ENCODE measurements around the gene ANO2. TPM values are rescaled to one million over a fixed set of nuclear protein-coding genes. Genes with fewer than 3 reads are reported as not detected.

Gene ANO2
- total and polyA plus RNA-seq, 2 experiments from 2014 or later: 2.3 to 4.6 TPM

GRCh38 chr12:5612556-5613410 lies 332.3 kb downstream of the ANO2 start:
- no peak; the same call in 2 of the 3 replicates for ATAC-seq
- TF ChIP-seq EZH2phosphoT487 (IDR thresholded peaks at IDR 0.05; ENCODE audit: unreplicated experiment): no peak
- no peak for TF ChIP-seq POLR2AphosphoS5 (IDR thresholded peaks at IDR 0.05; ENCODE audit: low read depth)
- no peak for TF ChIP-seq ZNF331 (CRISPR knock-in tag; IDR thresholded peaks at IDR 0.05; ENCODE audit: low read depth)
- TF ChIP-seq NANOG (IDR thresholded peaks at IDR 0.05; ENCODE audit: borderline replicate concordance): no peak
- TF ChIP-seq, protein P1, sequence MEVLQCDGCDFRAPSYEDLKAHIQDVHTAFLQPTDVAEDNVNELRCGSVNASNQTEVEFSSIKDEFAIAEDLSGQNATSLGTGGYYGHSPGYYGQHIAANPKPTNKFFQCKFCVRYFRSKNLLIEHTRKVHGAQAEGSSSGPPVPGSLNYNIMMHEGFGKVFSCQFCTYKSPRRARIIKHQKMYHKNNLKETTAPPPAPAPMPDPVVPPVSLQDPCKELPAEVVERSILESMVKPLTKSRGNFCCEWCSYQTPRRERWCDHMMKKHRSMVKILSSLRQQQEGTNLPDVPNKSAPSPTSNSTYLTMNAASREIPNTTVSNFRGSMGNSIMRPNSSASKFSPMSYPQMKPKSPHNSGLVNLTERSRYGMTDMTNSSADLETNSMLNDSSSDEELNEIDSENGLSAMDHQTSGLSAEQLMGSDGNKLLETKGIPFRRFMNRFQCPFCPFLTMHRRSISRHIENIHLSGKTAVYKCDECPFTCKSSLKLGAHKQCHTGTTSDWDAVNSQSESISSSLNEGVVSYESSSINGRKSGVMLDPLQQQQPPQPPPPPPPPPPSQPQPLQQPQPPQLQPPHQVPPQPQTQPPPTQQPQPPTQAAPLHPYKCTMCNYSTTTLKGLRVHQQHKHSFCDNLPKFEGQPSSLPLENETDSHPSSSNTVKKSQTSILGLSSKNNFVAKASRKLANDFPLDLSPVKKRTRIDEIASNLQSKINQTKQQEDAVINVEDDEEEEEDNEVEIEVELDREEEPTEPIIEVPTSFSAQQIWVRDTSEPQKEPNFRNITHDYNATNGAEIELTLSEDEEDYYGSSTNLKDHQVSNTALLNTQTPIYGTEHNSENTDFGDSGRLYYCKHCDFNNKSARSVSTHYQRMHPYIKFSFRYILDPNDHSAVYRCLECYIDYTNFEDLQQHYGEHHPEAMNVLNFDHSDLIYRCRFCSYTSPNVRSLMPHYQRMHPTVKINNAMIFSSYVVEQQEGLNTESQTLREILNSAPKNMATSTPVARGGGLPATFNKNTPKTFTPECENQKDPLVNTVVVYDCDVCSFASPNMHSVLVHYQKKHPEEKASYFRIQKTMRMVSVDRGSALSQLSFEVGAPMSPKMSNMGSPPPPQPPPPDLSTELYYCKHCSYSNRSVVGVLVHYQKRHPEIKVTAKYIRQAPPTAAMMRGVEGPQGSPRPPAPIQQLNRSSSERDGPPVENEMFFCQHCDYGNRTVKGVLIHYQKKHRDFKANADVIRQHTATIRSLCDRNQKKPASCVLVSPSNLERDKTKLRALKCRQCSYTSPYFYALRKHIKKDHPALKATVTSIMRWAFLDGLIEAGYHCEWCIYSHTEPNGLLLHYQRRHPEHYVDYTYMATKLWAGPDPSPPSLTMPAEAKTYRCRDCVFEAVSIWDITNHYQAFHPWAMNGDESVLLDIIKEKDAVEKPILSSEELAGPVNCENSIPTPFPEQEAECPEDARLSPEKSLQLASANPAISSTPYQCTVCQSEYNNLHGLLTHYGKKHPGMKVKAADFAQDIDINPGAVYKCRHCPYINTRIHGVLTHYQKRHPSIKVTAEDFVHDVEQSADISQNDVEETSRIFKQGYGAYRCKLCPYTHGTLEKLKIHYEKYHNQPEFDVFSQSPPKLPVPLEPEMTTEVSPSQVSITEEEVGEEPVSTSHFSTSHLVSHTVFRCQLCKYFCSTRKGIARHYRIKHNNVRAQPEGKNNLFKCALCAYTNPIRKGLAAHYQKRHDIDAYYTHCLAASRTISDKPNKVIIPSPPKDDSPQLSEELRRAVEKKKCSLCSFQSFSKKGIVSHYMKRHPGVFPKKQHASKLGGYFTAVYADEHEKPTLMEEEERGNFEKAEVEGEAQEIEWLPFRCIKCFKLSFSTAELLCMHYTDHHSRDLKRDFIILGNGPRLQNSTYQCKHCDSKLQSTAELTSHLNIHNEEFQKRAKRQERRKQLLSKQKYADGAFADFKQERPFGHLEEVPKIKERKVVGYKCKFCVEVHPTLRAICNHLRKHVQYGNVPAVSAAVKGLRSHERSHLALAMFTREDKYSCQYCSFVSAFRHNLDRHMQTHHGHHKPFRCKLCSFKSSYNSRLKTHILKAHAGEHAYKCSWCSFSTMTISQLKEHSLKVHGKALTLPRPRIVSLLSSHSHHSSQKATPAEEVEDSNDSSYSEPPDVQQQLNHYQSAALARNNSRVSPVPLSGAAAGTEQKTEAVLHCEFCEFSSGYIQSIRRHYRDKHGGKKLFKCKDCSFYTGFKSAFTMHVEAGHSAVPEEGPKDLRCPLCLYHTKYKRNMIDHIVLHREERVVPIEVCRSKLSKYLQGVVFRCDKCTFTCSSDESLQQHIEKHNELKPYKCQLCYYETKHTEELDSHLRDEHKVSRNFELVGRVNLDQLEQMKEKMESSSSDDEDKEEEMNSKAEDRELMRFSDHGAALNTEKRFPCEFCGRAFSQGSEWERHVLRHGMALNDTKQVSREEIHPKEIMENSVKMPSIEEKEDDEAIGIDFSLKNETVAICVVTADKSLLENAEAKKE (CRISPR knock-in tag; IDR thresholded peaks at IDR 0.05): no peak
- DNase-seq (ENCODE audit: low spot score): no peak
- H3K9me3 Mint-ChIP-seq: no peaks in the 10 kb centered on the region
- Histone ChIP-seq H3K4me1 (ENCODE audit: insufficient read depth) (no peaks in the 10 kb centered on the region), H3K9me2 (ENCODE audit: insufficient read depth) (peaks cover 5% of the 10 kb centered on the region; the same call in 1 of the 2 replicates), H3K4me2 (no peak overlapping the region), H3K27ac (ENCODE audit: low read depth) (no peak overlapping the region), H3K27me3 (ENCODE audit: insufficient read depth) (no peaks in the 10 kb centered on the region), H3K36me3 (ENCODE audit: insufficient read depth) (no peaks in the 10 kb centered on the region), H3F3A (replicated peaks; ENCODE audit: low read depth) (no peaks in the 10 kb centered on the region), H3K79me2 (replicated peaks; ENCODE audit: insufficient read depth) (no peaks in the 10 kb centered on the region), H4K20me1 (replicated peaks; ENCODE audit: insufficient read depth) (no peaks in the 10 kb centered on the region), H2AFZ (no peak overlapping the region), H3K4me3 (no peak overlapping the region)
- peaks cover 6% of the 10 kb centered on the region; the same call in 2 of the 3 replicates for H3K4me1 Mint-ChIP-seq
- no peaks in the 10 kb centered on the region for H3K36me3 Mint-ChIP-seq (ENCODE audit: low read depth)
- no peaks in the 10 kb centered on the region for H3K27me3 Mint-ChIP-seq (ENCODE audit: insufficient read depth, low read depth, poor library complexity)
- no peak overlapping the region for H3K4me3 Mint-ChIP-seq
- H3K27ac Mint-ChIP-seq: no peak overlapping the region

Measured in GM23338 (cell line).